Superior temporal gyrus (tissue), 1 donor: Measurements from ENCODE around the gene UGT1A3.

ENCODE experiments used
- DNase-seq: peaks from one replicate; pipeline ENCODE4 v3.0.0-alpha.2; 2016; ENCODE audit errors: extremely low spot score

UGT1A3 gene

DNA sequence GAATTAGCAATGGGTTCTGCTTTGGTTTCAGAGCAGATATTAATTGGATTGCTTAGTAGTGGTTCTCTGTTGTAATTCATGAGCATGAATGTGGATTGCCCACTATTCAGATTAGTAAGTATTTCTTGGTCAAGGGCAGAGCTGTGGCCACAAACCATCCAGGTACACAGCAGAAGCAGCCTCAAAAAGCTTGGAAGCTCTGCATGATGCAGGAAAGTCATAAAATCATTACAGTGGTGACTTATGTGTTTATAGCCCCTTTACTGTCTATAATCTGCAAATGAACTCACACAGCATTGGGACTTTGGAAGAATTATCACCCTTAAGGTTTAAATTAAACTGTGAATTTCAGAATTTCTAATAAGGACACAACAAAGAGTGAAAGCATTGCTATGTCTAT lies 29.3 kb downstream of the UGT1A3 start:
- DNase-seq = no peak

DNA sequence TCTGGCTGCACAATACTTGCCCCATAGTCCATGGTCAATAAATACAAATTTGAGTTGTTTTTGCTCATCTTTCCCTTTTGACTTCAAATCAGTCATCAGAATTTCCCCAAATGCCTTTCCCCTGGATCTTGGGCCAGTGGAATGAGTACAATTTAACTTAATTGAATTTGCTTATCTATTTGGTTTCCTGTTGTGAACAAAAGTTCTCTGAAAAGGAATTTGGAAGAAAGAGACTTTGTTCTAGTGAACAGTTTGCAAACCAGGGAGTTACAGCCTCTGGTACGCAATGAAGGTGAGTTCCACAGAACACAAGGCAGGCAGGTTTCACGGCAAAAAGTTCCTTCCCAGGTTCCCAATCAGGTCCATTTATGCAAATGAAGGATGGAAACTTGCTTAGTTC lies 30.0 kb downstream of the UGT1A3 start:
- no peak for DNase-seq

DNA sequence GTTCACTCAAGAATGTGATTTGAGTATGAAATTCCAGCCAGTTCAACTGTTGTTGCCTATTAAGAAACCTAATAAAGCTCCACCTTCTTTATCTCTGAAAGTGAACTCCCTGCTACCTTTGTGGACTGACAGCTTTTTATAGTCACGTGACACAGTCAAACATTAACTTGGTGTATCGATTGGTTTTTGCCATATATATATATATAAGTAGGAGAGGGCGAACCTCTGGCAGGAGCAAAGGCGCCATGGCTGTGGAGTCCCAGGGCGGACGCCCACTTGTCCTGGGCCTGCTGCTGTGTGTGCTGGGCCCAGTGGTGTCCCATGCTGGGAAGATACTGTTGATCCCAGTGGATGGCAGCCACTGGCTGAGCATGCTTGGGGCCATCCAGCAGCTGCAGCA lies 31.2 kb downstream of the UGT1A3 start, which contains the start of gene UGT1A1:
Gene UGT1A1 (plus strand): TSS at position 228 of the 400 bp plus-strand sequence. CDS start 18 bp downstream, at position 246.
- no peak for DNase-seq

- DNase-seq = no peak
Observed at GRCh38 chr2:233761040-233761769, 32.4 kb downstream of the UGT1A3 start.

- no peak for DNase-seq
Observed at GRCh38 chr2:233764264-233764663, 35.4 kb downstream of the UGT1A3 start.

GRCh38 chr2:233764761-233765160 lies 35.9 kb downstream of the UGT1A3 start:
- no peak for DNase-seq

GRCh38 chr2:233766416-233766815 lies 37.6 kb downstream of the UGT1A3 start:
- no peak for DNase-seq

DNA sequence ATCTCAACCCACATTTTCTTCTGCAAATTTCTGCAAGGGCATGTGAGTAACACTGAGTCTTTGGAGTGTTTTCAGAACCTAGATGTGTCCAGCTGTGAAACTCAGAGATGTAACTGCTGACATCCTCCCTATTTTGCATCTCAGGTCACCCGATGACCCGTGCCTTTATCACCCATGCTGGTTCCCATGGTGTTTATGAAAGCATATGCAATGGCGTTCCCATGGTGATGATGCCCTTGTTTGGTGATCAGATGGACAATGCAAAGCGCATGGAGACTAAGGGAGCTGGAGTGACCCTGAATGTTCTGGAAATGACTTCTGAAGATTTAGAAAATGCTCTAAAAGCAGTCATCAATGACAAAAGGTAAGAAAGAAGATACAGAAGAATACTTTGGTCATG lies 39.2 kb downstream of the UGT1A3 start:
- DNase-seq = no peak

DNA sequence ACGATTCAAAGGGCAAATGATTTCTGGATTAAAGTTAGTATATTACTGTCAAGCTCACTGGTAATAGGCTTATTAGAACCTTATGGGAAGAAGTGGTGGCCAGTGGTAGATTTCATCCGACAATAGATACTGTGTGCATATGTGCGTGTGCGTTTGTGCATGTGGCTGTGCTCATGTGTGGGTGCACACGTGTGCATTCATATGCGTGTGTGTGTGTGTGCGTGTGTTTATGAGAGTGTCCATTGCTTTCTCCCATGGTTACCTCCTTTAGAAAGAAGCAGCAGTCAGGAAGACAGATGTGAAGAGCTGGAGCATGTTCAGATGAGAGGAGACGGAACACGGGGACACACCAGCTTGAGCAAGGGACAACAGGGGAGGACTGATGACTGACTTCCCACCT lies 40.4 kb downstream of the UGT1A3 start:
- DNase-seq = no peak

GRCh38 chr2:233772153-233772552 lies 43.3 kb downstream of the UGT1A3 start:
- no peak for DNase-seq

GRCh38 chr2:233772583-233772982 lies 43.7 kb downstream of the UGT1A3 start:
- no peak for DNase-seq

GRCh38 chr2:233773854-233774253 lies 45.0 kb downstream of the UGT1A3 start:
- no peak for DNase-seq

DNA sequence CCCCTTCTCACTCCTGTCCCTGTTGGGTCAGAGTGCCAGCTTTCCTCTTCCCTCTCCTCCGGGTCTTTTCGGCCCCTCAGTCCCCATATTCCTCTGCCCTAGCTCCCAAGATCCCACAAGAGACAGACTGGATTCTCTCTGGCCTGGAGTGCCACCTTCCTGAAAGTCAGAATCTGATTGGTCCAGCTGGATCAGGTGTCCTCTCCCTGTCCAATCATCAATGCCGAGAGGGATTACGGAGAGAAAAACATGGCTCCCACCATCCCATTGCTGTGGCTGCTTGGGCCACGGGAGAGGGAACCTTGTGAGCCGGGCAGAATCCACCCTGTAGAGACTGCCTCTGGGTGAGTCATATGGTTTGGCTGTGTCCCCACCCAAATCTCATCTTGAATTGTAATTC lies 46.6 kb downstream of the UGT1A3 start:
- no peak for DNase-seq

DNA sequence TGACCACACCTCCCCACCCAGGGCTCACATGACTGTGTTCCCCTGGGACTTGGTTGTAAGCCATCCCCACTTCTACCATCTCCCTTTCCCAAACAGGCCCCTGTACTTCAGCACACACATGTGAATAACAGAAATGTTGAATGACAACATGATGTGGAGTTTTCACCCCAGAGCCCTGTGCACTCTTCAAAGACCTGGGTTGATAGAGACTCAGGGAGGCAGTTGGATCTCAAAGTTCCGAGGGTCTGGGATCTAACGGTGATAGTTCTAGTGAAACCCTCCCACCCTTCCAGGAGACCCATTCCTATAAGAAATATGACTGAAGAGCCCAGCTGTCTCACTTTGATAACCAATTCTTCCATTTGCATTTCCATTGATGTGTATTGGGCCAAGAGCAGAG lies 49.2 kb downstream of the UGT1A3 start, which contains the start of gene MROH2A:
Gene MROH2A (plus strand): TSS at position 301 of the 400 bp plus-strand sequence. CDS start 1,029 bp downstream, outside the sequence.
- no peak for DNase-seq

DNA sequence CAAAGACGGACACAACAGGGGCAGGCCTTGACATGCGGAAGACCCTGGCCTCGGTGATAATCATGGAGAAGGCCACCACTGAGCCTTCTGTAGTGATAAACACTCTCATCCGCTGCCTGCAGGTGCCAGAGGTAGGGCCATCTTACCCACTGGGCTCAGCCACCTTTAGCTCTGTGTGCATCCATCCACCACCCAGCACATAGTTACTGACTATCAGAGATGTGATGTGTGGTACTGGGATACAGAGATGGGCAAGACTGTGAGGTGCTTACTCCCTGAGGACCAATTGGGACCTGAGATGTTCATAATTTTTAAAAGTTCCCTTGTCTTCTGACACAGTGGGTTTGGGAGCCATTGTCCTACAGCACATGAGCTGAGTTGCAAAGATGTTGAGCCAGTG lies 50.9 kb downstream of the UGT1A3 start:
- DNase-seq = no peak

DNA sequence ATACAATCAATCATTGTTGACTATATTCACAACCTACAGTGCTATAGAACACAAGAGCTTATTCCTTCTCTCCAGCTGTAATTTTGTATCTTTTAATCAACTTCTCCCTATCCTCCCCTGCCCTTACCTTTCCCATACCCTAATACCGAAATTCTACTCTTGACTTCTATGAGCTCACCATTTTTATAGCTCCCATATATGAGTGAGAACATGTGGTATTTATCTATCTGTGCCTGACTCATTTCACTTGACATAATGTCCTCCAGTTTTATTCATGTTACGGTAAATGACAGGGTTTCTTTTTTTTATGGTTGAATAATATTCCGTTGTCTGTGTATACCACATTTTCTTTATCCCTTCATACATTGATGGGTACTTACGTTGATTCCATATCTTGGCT lies 51.9 kb downstream of the UGT1A3 start:
- no peak for DNase-seq

GRCh38 chr2:233789554-233789953 lies 60.7 kb downstream of the UGT1A3 start:
- DNase-seq = no peak

GRCh38 chr2:233791151-233791882 lies 62.5 kb downstream of the UGT1A3 start:
- no peak for DNase-seq

DNA sequence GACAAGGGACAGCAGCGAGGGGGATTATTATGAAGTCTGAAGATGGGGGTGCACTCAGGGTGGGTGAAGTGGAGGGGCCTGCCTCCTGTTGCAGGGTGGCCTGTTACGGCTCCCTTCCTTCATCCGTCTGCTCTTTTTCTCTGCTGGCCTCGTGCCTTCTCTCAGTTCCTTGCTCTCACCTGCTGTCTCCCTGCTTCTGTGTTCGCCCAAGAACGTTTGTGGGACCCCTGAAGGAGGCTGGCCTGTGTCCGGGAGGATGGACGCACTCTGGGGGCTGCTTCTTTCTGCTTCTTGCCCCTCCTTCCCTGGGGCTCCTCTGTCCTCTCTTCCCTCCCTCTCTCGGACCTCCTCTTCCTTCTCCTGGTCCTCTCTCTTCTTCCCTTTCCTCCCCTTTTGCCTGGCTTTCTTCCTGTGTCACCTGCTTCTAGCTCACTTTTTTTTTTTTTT lies 63.1 kb downstream of the UGT1A3 start:
- DNase-seq = no peak

DNA sequence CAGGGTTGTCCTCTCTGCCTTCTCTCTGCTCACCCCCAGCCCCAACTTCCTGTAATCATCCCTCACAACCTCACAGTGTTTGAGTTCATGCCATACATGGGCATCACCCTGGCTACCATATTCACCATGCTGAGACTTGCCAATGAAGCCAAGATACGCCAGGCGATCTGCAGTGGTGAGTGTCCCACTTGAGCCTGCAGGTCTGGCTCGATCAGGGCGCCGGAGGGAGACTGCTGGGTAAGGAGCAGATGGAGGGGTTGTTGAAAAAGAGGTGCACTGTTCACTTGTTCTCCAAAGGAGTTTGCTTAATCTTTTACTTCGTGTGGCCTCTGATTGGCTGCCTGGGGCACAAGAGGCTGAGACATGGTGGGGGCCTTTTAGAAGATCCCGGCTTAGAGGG lies 63.9 kb downstream of the UGT1A3 start:
- DNase-seq = no peak

DNA sequence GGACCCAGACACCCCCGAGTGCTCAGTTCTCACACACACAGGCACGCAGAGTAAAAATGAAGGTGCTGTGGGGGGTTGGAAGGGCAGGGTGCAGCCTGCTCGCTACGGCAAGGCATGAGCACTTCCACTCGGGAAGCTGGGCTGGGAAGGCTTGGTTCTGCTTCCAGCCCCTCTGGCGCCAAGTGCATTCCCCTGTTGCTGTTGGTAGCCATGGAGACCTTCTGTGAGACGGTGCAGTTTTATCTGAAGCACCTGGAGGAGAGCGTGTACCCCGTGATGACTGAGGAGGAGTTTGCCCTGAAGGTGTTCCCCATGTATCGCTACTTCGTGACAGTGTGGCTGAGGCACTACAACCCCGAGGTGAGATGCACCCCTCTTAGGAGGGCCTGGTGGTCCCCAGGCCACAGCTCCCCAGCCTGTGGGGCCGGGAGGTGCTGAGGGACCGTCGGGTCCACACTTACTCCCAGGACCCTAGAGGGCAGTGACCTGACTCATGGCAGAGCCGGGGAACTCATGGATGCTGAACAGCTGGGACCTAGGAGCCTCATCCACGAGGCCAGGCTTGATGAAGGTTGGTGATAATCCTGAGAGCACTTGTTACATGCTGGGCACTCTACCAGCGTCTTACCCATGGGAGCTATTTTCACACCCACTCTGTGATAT lies 64.8 kb downstream of the UGT1A3 start:
- no peak for DNase-seq

DNA sequence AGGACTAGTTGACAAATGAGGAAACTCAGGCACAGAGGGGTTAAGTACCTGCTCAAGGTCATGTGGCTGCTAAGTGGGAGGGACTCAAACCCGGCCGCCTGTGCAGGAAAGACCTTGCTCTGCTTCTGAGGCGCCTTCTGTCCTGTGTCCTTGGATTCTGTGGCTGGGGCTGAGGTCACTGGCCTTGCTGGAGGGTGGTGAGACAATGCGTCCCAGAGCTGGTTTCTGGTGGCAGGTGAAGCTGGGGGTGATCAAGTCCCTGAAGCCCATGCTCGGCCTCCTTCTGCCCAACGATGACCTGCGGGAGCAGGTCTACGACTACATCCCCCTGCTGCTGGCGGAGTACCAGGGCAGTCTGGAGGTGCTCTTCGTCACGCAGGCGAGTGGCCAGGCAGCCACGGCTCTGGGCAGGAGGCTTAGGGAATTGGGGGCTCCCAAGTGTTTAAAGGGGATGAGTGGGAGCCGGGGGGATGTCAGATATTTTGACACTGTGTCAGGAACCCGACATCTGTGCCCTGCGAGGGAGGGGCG lies 65.4 kb downstream of the UGT1A3 start:
- no peak for DNase-seq
